Stimulated activated CD4-positive, alpha-beta T cell treated with anti-CD3 and anti-CD28 coated beads, Interleukin-4, amount 100 ng/mL, for 48 hours (primary cell): ENCODE data around the gene TBC1D5.
A peak's percentile ranks its signal among the peaks of the same experiment; 100 is the strongest.
"Not testable (repeated sequence)": the region's sequence is repeated elsewhere in the genome, so short reads cannot be mapped to it uniquely, and the experiment has no call there.

ENCODE experiments used
- DNase-seq, 2 donors: peaks; one replicate each; pipeline ENCODE4 v3.0.0-alpha.2; 2020; ENCODE audit warnings: low read depth in 2 of 2

TBC1D5 gene

GRCh38 chr3:17645074-17645698, 97.2 kb downstream of the TBC1D5 start:
- DNase-seq, result no peak

GRCh38 chr3:17643691-17644090, 98.7 kb downstream of the TBC1D5 start:
- no peak for DNase-seq

- DNase-seq, result no peak
Observed at GRCh38 chr3:17642474-17642873, 100.0 kb downstream of the TBC1D5 start.

- DNase-seq, result no peak
Observed at GRCh38 chr3:17640466-17640865, 102.0 kb downstream of the TBC1D5 start.

GRCh38 chr3:17639765-17640164, 102.7 kb downstream of the TBC1D5 start:
- no peak for DNase-seq

GRCh38 chr3:17639257-17639656, 103.2 kb downstream of the TBC1D5 start:
- no peak for DNase-seq

- DNase-seq, result no peak
Observed at GRCh38 chr3:17638356-17638755, 104.1 kb downstream of the TBC1D5 start.

- DNase-seq, result not testable (repeated sequence)
Observed at GRCh38 chr3:17635675-17636074, 106.8 kb downstream of the TBC1D5 start.

- DNase-seq, result no peak
Observed at GRCh38 chr3:17634964-17635363, 107.5 kb downstream of the TBC1D5 start.

- DNase-seq, result no peak
Observed at GRCh38 chr3:17634201-17634600, 108.2 kb downstream of the TBC1D5 start.

GRCh38 chr3:17632401-17633100, 109.9 kb downstream of the TBC1D5 start:
- peak in 1 of 2 donors; percentile 3 for DNase-seq

GRCh38 chr3:17631609-17632008, 110.8 kb downstream of the TBC1D5 start:
- no peak for DNase-seq

GRCh38 chr3:17629400-17629799, 113.0 kb downstream of the TBC1D5 start:
- no peak for DNase-seq

GRCh38 chr3:17626395-17626794, 116.0 kb downstream of the TBC1D5 start:
- DNase-seq, result no peak

GRCh38 chr3:17625133-17625532, 117.3 kb downstream of the TBC1D5 start:
- DNase-seq, result no peak

GRCh38 chr3:17623464-17623863, 119.0 kb downstream of the TBC1D5 start:
- DNase-seq, result no peak

GRCh38 chr3:17619968-17620367, 122.5 kb downstream of the TBC1D5 start:
- DNase-seq, result no peak

- not testable (repeated sequence) for DNase-seq
Observed at GRCh38 chr3:17613017-17613416, 129.4 kb downstream of the TBC1D5 start.

- DNase-seq, result no peak
Observed at GRCh38 chr3:17607905-17608304, 134.5 kb downstream of the TBC1D5 start.

GRCh38 chr3:17605934-17606333, 136.5 kb downstream of the TBC1D5 start:
- DNase-seq, result no peak

- no peak for DNase-seq
Observed at GRCh38 chr3:17605032-17605431, 137.4 kb downstream of the TBC1D5 start.

GRCh38 chr3:17602126-17602525, 140.3 kb downstream of the TBC1D5 start:
- DNase-seq, result no peak

- no peak for DNase-seq
Observed at GRCh38 chr3:17592956-17593355, 149.5 kb downstream of the TBC1D5 start.

GRCh38 chr3:17590465-17590864, 152.0 kb downstream of the TBC1D5 start:
- DNase-seq, result no peak
